Cardiac muscle cell (in vitro differentiated cells and primary cell): ENCODE measurements around the gene STPG2. TPM values are rescaled to one million over a fixed set of nuclear protein-coding genes. Genes with fewer than 3 reads are reported as not detected.
"Not testable (repeated sequence)": the region's sequence is repeated elsewhere in the genome, so short reads cannot be mapped to it uniquely, and the experiment has no call there.

ENCODE experiments used
- DNase-seq, 2 donors: peaks; one replicate each; pipeline versions ENCODE4 v3.0.0 to v3.0.0-alpha.2; 2010 to 2017; ENCODE audit warnings: low read depth in 1 of 2, low spot score in 1 of 2
- H3K27ac ChIP-seq: fragments of 200-600 bp; sonication (generic); 2 replicates; pipeline ENCODE4 v1.5.1; 2016
- H3K27me3 ChIP-seq: fragments of 200-600 bp; sonication (generic); 2 replicates; pipeline ENCODE4 v1.6.0; 2016; ENCODE audit warnings: control low read depth
- H3K36me3 ChIP-seq: fragments of 200-600 bp; sonication (generic); 2 replicates; pipeline ENCODE4 v1.5.1; 2016; ENCODE audit warnings: control low read depth
- H3K4me1 ChIP-seq: fragments of 200-600 bp; sonication (generic); 2 replicates; pipeline ENCODE4 v1.8.1; 2017; ENCODE audit warnings: low read depth, mild to moderate bottlenecking, mixed run types
- H3K4me3 ChIP-seq: fragments of 200-600 bp; sonication (generic); 2 replicates; pipeline ENCODE4 v1.5.1; 2016; ENCODE audit warnings: mild to moderate bottlenecking
- H3K9me3 ChIP-seq: fragments of 200-600 bp; sonication (generic); 2 replicates; pipeline ENCODE4 v1.5.1; 2017; ENCODE audit warnings: low read depth, mild to moderate bottlenecking, control low read depth
- polyA plus RNA-seq: library from polyadenylated mRNA; unstranded; fragments of >200 nt; fragmentation: Nextera tagmentation; extraction: Ambion mirVana; gene quantifications from 2 replicates; pipeline ENCODE4 v1.2.1, GENCODE V29; 2016
- total RNA-seq: library from RNA; depleted of rRNA; stranded (reverse); fragments of >200 nt; gene quantifications from 2 replicates; pipeline ENCODE4 v1.2.3, GENCODE V29; 2016
- TF ChIP-seq, protein P1 (sequence below): IDR thresholded peaks from 2 replicates; pipeline ENCODE4 v1.5.1; 2012; ENCODE audit warnings: low read depth, mild to moderate bottlenecking, low read length

The STPG2 gene
- total and polyA plus RNA-seq, 2 experiments from 2014 or later = 0.20 to 0.30 TPM

DNA sequence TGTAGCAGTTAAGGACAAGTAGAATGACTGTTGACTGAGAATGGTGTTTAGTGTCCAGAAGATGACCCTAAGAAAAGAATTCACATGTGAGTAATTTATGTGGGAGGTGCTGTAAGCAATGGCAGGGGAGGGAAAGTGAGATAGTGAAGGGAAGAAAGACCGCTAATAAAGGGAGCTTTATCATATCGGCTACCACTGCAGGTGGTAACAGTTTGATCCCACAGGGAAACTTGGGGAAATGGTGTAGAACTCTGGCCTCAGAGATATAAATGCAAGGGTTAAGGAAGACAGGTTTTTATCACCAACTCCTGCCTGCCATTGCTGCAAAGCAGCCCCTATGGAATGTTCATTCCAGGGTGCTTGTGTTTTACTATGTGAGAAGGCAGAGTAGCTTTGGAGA is 489.6 kb downstream of the STPG2 start:
- TF ChIP-seq, protein P1, sequence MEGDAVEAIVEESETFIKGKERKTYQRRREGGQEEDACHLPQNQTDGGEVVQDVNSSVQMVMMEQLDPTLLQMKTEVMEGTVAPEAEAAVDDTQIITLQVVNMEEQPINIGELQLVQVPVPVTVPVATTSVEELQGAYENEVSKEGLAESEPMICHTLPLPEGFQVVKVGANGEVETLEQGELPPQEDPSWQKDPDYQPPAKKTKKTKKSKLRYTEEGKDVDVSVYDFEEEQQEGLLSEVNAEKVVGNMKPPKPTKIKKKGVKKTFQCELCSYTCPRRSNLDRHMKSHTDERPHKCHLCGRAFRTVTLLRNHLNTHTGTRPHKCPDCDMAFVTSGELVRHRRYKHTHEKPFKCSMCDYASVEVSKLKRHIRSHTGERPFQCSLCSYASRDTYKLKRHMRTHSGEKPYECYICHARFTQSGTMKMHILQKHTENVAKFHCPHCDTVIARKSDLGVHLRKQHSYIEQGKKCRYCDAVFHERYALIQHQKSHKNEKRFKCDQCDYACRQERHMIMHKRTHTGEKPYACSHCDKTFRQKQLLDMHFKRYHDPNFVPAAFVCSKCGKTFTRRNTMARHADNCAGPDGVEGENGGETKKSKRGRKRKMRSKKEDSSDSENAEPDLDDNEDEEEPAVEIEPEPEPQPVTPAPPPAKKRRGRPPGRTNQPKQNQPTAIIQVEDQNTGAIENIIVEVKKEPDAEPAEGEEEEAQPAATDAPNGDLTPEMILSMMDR = no peak
- Histone ChIP-seq H3K4me1 (no peaks in the 10 kb centered on the region), H3K27ac (no peak overlapping the region), H3K36me3 (no peaks in the 10 kb centered on the region), H3K4me3 (no peak overlapping the region), H3K27me3 (no peaks in the 10 kb centered on the region), H3K9me3 (no peaks in the 10 kb centered on the region)
- peak in 1 of 2 donors; percentile 11 for DNase-seq

- H3K9me3 ChIP-seq = no peaks in the 10 kb centered on the region
- no peak overlapping the region for H3K4me3 ChIP-seq
- TF ChIP-seq, protein P1 = no peak
- DNase-seq = peak in 1 of 2 donors; percentile 46
- no peak overlapping the region for H3K27ac ChIP-seq
- H3K36me3 ChIP-seq = no peaks in the 10 kb centered on the region
- H3K4me1 ChIP-seq = no peaks in the 10 kb centered on the region
- no peaks in the 10 kb centered on the region for H3K27me3 ChIP-seq
Measured at GRCh38 chr4:97646997-97647396, 496.3 kb downstream of the STPG2 start.

DNA sequence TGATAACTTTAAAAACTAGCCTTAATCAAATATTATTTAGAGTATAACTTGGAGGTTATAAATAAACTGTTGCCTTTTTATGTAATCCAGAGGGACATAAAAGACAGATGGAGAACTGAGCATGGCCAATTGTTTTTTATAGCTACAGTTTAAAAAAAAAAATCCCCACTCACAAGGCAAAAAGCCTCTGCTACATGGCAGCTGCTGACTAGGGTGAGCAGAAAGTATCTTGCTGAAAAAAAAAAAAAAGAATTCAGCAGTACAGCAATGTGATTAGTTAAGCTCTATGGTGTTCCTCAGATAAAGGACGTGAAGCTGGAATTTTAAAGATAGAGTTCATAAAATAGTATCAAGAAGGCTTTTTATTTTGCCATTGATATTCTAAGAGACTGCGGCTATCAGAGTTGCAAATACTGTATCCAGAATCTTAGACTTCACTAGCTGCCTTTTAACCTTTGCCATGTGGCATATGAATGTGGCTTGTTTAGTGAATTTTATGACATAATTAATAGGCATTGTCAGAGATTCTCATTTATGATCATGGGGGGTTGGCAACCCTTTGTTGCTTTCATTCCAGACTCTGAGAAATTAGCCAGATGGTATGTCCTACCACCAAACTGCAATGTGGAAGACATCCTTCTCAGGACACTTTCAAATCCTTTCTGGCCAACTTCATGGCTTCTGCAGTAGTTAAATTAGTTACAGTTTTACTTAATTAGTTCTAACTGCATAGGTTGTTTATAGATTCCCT is 498.0 kb downstream of the STPG2 start:
- Histone ChIP-seq H3K9me3 (no peaks in the 10 kb centered on the region), H3K4me1 (no peaks in the 10 kb centered on the region), H3K4me3 (no peak overlapping the region), H3K36me3 (no peaks in the 10 kb centered on the region), H3K27ac (no peak overlapping the region), H3K27me3 (no peaks in the 10 kb centered on the region)
- DNase-seq = no peak
- TF ChIP-seq, protein P1 = no peak

DNA sequence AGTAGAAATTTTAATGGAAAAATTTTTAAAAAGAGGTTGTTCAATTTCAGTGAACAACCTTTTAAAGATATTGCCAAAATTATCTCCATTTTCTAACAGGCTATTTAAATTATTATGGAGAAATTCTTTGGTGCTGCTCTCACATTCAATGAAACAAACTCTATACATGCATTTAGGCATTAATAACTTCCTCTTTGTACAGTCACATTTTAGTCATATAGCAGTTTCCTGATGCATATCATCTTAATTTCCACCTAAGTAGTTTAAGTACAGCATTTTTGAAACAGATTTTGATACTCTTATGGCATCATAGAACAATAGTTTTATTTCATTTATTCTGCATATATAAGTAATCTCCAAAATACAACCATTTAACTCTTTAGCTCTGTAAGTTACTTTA is 500.1 kb downstream of the STPG2 start:
- H3K36me3 ChIP-seq = no peaks in the 10 kb centered on the region
- no peaks in the 10 kb centered on the region for H3K4me1 ChIP-seq
- no peaks in the 10 kb centered on the region for H3K9me3 ChIP-seq
- H3K27me3 ChIP-seq = no peaks in the 10 kb centered on the region
- DNase-seq = no peak
- H3K27ac ChIP-seq = no peak overlapping the region
- TF ChIP-seq, protein P1 = no peak
- H3K4me3 ChIP-seq = no peak overlapping the region

- Histone ChIP-seq H3K4me3 (no peak overlapping the region), H3K9me3 (no peaks in the 10 kb centered on the region)
Measured at GRCh38 chr4:97639961-97640360, 503.3 kb downstream of the STPG2 start.

GRCh38 chr4:97633831-97634230 is 509.4 kb downstream of the STPG2 start:
- not testable (repeated sequence) for H3K36me3 ChIP-seq, H3K4me3 ChIP-seq, H3K27me3 ChIP-seq, H3K4me1 ChIP-seq, H3K27ac ChIP-seq, H3K9me3 ChIP-seq, DNase-seq

More at GRCh38 chr4:97639961-97640360, 503.3 kb downstream of the STPG2 start:
- Histone ChIP-seq H3K27me3 (no peaks in the 10 kb centered on the region), H3K27ac (no peak overlapping the region), H3K4me1 (no peaks in the 10 kb centered on the region), H3K36me3 (no peaks in the 10 kb centered on the region)
- DNase-seq = no peak
- TF ChIP-seq, protein P1 = no peak
